Suprapubic skin (tissue), 3 donors: ENCODE results near the gene AFG1L.

ENCODE experiments used
- EP300 ChIP-seq: sonication (generic); formaldehyde crosslinking; IDR thresholded peaks from one replicate; pipeline ENCODE4 v1.6.1; 2017; ENCODE audit warnings: antibody characterized with exemption
- TF ChIP-seq, protein P1 (sequence below), 2 donors: fragments of 200-600 bp in 1 of 2; fragments of 450-650 bp in 1 of 2; sonication (generic) in 1 of 2; IDR thresholded peaks; one replicate each; pipeline ENCODE4 v1.5.1; 2016 to 2019; ENCODE audit warnings: antibody characterized with exemption in 2 of 2, mild to moderate bottlenecking in 1 of 2, moderate library complexity in 1 of 2

DNA sequence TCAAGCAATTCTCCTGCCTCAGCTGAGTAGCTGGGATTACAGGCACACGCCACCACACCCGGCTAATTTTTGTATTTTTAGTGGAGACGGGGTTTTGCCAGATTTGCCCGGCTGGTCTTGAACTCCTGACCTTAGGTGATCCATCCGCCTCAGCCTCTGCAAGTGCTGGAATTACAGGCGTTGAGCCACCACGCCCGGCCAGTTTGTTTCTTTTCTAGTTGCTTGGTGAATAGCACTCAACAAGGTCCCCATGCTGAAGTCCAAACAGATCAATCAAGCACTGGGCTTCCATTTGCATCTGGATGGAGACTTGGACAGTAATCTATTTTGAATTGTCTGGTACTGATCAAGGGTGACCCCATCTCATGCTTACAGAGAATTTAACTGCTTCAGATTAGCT, 157.0 kb downstream of the AFG1L start:
- TF ChIP-seq, protein P1, sequence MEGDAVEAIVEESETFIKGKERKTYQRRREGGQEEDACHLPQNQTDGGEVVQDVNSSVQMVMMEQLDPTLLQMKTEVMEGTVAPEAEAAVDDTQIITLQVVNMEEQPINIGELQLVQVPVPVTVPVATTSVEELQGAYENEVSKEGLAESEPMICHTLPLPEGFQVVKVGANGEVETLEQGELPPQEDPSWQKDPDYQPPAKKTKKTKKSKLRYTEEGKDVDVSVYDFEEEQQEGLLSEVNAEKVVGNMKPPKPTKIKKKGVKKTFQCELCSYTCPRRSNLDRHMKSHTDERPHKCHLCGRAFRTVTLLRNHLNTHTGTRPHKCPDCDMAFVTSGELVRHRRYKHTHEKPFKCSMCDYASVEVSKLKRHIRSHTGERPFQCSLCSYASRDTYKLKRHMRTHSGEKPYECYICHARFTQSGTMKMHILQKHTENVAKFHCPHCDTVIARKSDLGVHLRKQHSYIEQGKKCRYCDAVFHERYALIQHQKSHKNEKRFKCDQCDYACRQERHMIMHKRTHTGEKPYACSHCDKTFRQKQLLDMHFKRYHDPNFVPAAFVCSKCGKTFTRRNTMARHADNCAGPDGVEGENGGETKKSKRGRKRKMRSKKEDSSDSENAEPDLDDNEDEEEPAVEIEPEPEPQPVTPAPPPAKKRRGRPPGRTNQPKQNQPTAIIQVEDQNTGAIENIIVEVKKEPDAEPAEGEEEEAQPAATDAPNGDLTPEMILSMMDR (IDR thresholded peaks at IDR 0.05): no peak
- TF ChIP-seq EP300: no peak
